ENCODE results near the gene FBL. TPM values are rescaled to one million over a fixed set of nuclear protein-coding genes. Genes with fewer than 3 reads are reported as not detected.

The FBL gene
- total and polyA plus RNA-seq, 3 experiments from 2014 or later, result 182 to 682 (median 661) TPM

DNA sequence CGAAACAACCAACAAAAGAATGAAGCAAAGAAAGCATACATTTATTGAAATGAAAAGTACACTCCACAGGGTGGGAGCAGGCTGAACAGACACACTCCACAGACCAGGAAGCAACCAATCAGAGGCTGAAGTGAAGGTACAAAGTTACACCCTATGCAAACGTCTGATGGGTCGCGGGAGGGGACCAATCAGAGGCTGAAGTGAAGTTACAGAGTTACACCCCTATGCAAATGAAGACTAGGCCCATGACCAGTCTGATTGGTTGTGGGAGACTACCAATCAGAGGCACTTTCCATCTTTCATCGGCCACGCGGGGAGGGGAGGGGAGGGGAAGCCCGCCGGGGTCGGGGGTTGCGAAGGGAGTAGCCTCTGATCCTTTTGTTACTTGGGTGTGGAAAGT, 12.4 kb upstream of the FBL start:
- H3K27me3 Mint-ChIP-seq, result peaks cover 6 to 9% of the 10 kb centered on the region in 2 donors
- peak overlapping the region in 1 of 7 donors; percentile 71 for H3K4me3 Mint-ChIP-seq
- peak overlapping the region in 1 of 8 donors; percentile 44 for H3K27ac Mint-ChIP-seq
- DNase-seq, result peak in 1 of 5 donors; percentile 72
- ChIA-PET POLR2A (no interaction called here), CTCF (no interaction called here)
- no peaks in the 10 kb centered on the region for H3K4me1 ChIP-seq (ENCODE audit: insufficient read depth, low read length)
- H3K4me1 Mint-ChIP-seq, result peaks cover 0 to 6% (median 0%) of the 10 kb centered on the region in 3 donors
- H3K27ac ChIP-seq (ENCODE audit: low read depth, low read length), result no peak overlapping the region
- no peak overlapping the region for H3K4me3 ChIP-seq (ENCODE audit: low read length)
- H3K36me3 Mint-ChIP-seq, result peaks cover 0 to 6% (median under 1%) of the 10 kb centered on the region in 3 donors
- H3K27me3 ChIP-seq (ENCODE audit: insufficient read depth, low read length, poor library complexity, severe bottlenecking), result no peaks in the 10 kb centered on the region
- H3K9me3 Mint-ChIP-seq, result peaks cover 0 to 3% (median 0%) of the 10 kb centered on the region in 5 donors
- no peaks in the 10 kb centered on the region for H3K36me3 ChIP-seq (ENCODE audit: insufficient read depth, low read length)
- H3K9me3 ChIP-seq (ENCODE audit: low read length), result no peaks in the 10 kb centered on the region

DNA sequence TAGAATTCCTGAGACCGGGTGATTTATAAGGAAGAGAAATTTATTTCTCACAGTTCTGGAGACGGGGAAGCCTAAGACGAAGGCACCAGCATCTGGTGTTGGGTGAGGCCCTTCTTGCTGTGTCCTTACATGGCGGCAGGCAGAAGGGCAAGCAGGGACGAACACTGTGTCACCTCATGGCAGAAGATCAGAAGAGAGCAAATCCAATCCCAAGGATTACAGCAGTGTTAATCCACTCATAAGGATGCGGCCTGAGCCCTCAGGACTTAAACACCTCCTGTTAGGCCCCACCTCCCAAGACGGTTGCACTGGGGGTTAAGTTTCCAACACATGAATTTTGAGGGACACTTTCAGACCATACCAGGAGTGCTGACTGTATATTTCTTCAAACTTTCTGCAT, 6.7 kb upstream of the FBL start:
- CTCF ChIA-PET, result no interaction called here
- peak overlapping the region in 1 of 8 donors; percentile 24 for H3K27ac Mint-ChIP-seq

DNA sequence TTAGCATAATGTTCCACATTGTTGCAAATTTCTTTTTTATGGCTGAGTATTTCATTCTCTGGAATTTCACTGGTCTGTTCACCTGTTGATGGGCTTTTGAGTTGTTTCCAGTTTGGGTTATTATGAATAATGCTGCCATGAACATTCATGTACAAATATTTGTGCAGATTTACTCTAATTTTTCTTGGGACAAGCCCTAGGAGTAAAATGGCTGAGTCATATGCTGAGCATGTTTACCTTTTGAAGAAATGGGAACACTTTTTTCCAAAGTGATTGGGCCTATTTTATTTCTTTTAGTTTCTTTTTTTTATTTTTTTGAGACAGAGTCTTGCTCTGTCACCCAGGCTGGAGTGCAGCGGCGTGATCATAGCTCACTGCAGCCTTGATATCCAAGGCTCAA, 4.7 kb upstream of the FBL start:
- Mint-ChIP-seq H3K27ac (no peak overlapping the region), H3K4me1 (peaks cover 10 to 13% (median 12%) of the 10 kb centered on the region in 3 donors), H3K4me3 (no peak overlapping the region), H3K27me3 (peaks cover 5 to 17% of the 10 kb centered on the region in 2 donors), H3K36me3 (peaks cover 0 to 6% (median 2%) of the 10 kb centered on the region in 3 donors), H3K9me3 (no peaks in the 10 kb centered on the region)
- ChIA-PET POLR2A (no interaction called here), CTCF (no interaction called here)
- DNase-seq, result no peak
- Histone ChIP-seq H3K27me3 (ENCODE audit: insufficient read depth, low read length, poor library complexity, severe bottlenecking) (no peaks in the 10 kb centered on the region), H3K4me1 (ENCODE audit: insufficient read depth, low read length) (peaks cover 7% of the 10 kb centered on the region), H3K36me3 (ENCODE audit: insufficient read depth, low read length) (no peaks in the 10 kb centered on the region), H3K4me3 (ENCODE audit: low read length) (no peak overlapping the region), H3K9me3 (ENCODE audit: low read length) (no peaks in the 10 kb centered on the region), H3K27ac (ENCODE audit: low read depth, low read length) (no peak overlapping the region)

More for the DNA sequence above, 6.7 kb upstream of the FBL start:
- no peak for DNase-seq
- no peaks in the 10 kb centered on the region for H3K27me3 ChIP-seq (ENCODE audit: insufficient read depth, low read length, poor library complexity, severe bottlenecking)
- H3K4me3 ChIP-seq (ENCODE audit: low read length), result no peak overlapping the region
- Mint-ChIP-seq H3K4me1 (no peaks in the 10 kb centered on the region), H3K27me3 (peaks cover 5 to 17% of the 10 kb centered on the region in 2 donors), H3K9me3 (peaks cover 0 to 3% (median 0%) of the 10 kb centered on the region in 5 donors), H3K36me3 (peaks cover 0 to 6% (median 0%) of the 10 kb centered on the region in 3 donors), H3K4me3 (no peak overlapping the region)
- no peaks in the 10 kb centered on the region for H3K9me3 ChIP-seq (ENCODE audit: low read length)
- H3K4me1 ChIP-seq (ENCODE audit: insufficient read depth, low read length), result no peaks in the 10 kb centered on the region
- no peaks in the 10 kb centered on the region for H3K36me3 ChIP-seq (ENCODE audit: insufficient read depth, low read length)
- POLR2A ChIA-PET, result no interaction called here
- H3K27ac ChIP-seq (ENCODE audit: low read depth, low read length), result no peak overlapping the region

DNA sequence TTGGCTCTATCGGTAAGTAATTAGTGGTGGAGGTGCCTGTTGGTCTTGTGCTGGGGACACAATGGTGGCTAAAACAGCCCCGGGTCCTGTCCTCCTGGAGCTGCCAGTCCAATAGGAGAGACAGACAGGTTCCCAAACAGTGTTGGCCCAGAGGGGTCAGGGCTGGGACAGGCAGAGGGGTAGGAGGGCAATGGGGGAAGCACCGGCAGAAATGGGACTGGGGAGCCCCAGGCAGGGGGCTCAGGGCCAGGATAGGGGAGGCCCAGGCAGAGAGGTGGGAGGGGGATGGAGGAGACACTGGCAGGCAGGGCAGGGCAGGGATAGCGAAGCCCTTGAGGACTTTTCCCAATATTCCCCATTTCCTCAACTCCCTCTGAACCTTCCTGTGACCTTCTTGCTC, 2.2 kb upstream of the FBL start:
- H3K9me3 ChIP-seq (ENCODE audit: low read length), result no peaks in the 10 kb centered on the region
- ChIA-PET CTCF (no interaction called here), POLR2A (no interaction called here)
- H3K36me3 Mint-ChIP-seq, result peaks cover 0 to 4% (median 2%) of the 10 kb centered on the region in 3 donors
- H3K4me1 ChIP-seq (ENCODE audit: insufficient read depth, low read length), result peaks cover 29% of the 10 kb centered on the region
- H3K27me3 ChIP-seq (ENCODE audit: insufficient read depth, low read length, poor library complexity, severe bottlenecking), result no peaks in the 10 kb centered on the region
- peak overlapping the region in 1 of 8 donors; percentile 42 for H3K27ac Mint-ChIP-seq
- no peak for DNase-seq
- peaks cover 31 to 37% (median 35%) of the 10 kb centered on the region in 3 donors for H3K4me1 Mint-ChIP-seq
- H3K9me3 Mint-ChIP-seq, result no peaks in the 10 kb centered on the region
- H3K27me3 Mint-ChIP-seq, result peaks cover 0 to 8% of the 10 kb centered on the region in 2 donors
- H3K27ac ChIP-seq (ENCODE audit: low read depth, low read length), result no peak overlapping the region
- H3K4me3 Mint-ChIP-seq, result peak overlapping the region in 1 of 7 donors; percentile 71
- H3K4me3 ChIP-seq (ENCODE audit: low read length), result no peak overlapping the region
- no peaks in the 10 kb centered on the region for H3K36me3 ChIP-seq (ENCODE audit: insufficient read depth, low read length)

DNA sequence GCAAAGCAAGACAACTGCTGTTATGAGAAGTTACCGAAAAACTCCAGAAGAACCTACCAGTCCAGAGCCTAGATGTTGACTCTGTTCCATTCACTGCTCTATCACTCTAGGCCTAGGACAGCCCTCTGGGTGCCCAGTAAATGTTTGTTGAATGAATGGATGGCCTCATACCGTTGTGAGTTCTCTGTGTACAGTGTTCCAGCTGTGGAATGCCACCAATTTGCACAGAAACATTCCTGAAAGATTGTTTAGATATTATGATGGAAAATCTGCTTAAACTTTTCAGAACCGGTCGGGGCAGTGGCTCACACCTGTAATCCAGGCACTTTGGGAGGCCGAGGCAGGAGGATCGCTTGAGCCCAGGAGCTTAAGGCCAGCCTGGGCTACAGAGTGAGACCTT, 1.3 kb upstream of the FBL start:
- Histone ChIP-seq H3K27me3 (ENCODE audit: insufficient read depth, low read length, poor library complexity, severe bottlenecking) (no peaks in the 10 kb centered on the region), H3K4me1 (ENCODE audit: insufficient read depth, low read length) (peaks cover 38% of the 10 kb centered on the region), H3K4me3 (ENCODE audit: low read length) (no peak overlapping the region), H3K36me3 (ENCODE audit: insufficient read depth, low read length) (no peaks in the 10 kb centered on the region), H3K27ac (ENCODE audit: low read depth, low read length) (no peak overlapping the region), H3K9me3 (ENCODE audit: low read length) (no peaks in the 10 kb centered on the region)
- Mint-ChIP-seq H3K27me3 (peaks cover 0 to 4% of the 10 kb centered on the region in 2 donors), H3K36me3 (peaks cover 0 to 4% (median 2%) of the 10 kb centered on the region in 3 donors), H3K27ac (peak overlapping the region in 4 of 8 donors; percentile 47 to 98 (median 96)), H3K4me1 (peaks cover 38 to 46% (median 42%) of the 10 kb centered on the region in 3 donors), H3K4me3 (peak overlapping the region in 5 of 7 donors; percentile 32 to 93 (median 79)), H3K9me3 (no peaks in the 10 kb centered on the region)
- CTCF ChIA-PET, result interaction anchor here (6.4 kb wide), 1 partner anchor 122 kb away, joined by 45 read pairs; the partner anchor contains the start of gene PSMC4
- no peak for DNase-seq
- POLR2A ChIA-PET, result interaction anchor here (2.9 kb wide), 1 partner anchor 14 kb away, joined by 20 read pairs; the partner anchor contains the start of gene DYRK1B

DNA sequence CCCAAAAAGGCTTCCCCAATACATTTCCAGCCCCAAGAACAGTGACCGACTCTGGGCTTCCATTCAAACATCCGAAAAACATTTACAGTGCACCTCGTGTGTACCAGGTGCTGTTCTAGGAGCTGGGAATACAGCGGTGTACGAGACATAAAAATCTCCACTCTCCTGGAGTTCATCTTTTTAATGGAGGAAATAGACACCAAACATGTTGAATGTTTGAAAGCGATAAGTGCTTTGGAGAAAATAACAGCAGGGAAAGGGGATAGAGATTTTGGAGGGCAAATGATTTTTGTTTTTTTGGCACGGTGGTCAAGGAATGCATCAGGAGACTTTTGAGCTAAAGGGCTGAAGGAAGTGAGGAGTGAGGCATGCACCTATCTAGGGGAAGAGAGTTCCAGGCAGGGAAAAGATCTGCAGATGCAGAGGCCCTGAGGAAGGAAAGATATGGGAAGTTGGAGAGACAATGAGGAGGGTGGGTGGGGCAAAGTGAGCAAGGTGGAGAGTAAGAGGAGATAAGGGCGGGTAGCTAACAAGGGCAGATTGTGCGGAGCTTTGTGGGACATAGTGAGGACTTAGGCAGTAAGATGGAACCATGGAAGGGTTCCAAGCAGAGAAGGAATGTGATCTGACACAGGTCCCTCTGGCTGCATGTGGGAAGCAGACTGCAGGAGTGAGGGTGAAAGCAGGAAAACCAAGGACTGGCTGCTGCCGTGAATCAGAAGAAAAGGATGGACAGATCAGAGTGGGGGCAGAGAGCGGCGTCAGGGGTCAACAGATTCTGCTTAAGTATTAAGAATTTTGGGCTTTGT, 703 bp upstream of the FBL start:
- DNase-seq, result no peak
- Histone ChIP-seq H3K4me3 (ENCODE audit: low read length) (peak overlapping the region; percentile 74), H3K4me1 (ENCODE audit: insufficient read depth, low read length) (peaks cover 43% of the 10 kb centered on the region), H3K27ac (ENCODE audit: low read depth, low read length) (peak overlapping the region; percentile 81), H3K27me3 (ENCODE audit: insufficient read depth, low read length, poor library complexity, severe bottlenecking) (no peaks in the 10 kb centered on the region), H3K36me3 (ENCODE audit: insufficient read depth, low read length) (no peaks in the 10 kb centered on the region), H3K9me3 (ENCODE audit: low read length) (no peaks in the 10 kb centered on the region)
- Mint-ChIP-seq H3K27me3 (peaks cover 0 to 4% of the 10 kb centered on the region in 2 donors), H3K9me3 (no peaks in the 10 kb centered on the region), H3K4me3 (peak overlapping the region; percentile 79 to 94 (median 90)), H3K4me1 (peaks cover 42 to 50% (median 46%) of the 10 kb centered on the region in 3 donors), H3K36me3 (peaks cover 0 to 4% (median 2%) of the 10 kb centered on the region in 3 donors), H3K27ac (peak overlapping the region; percentile 93 to 99 (median 96))
- ChIA-PET CTCF (interaction anchor here (0.7 to 6.4 kb wide), 5 partner anchors 13 to 123 kb away, joined by 3 to 68 read pairs (median 6); partner anchors contain the start of genes DYRK1B and PSMC4), POLR2A (interaction anchor here (0.6 to 2.9 kb wide), 8 partner anchors 13 to 439 kb away, joined by 3 to 20 read pairs (median 4); partner anchors contain the start of genes AKT2, DYRK1B, PSMC4 and ZNF780A)

DNA sequence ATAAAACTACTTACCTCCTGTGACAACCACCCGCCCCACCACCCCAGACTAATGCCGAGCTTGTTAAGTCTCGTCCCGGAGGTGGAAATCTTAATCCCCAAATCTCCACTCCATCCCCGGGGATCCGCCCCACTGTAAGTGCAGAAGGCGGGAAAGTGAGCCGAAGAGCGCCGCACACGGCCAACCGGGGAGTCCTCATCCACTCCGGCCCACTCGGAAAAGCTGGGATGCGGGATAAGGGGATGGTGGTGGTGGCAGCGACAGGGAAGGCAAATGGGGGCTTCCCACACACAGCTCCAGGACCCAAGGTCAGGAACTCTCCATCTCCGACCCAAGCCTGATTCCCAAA, 621 bp downstream of the FBL start:
- H3K9me3 Mint-ChIP-seq, result no peaks in the 10 kb centered on the region
- Histone ChIP-seq H3K4me1 (ENCODE audit: insufficient read depth, low read length) (peaks cover 48% of the 10 kb centered on the region), H3K36me3 (ENCODE audit: insufficient read depth, low read length) (no peaks in the 10 kb centered on the region), H3K27ac (ENCODE audit: low read depth, low read length) (peak overlapping the region; percentile 81), H3K9me3 (ENCODE audit: low read length) (no peaks in the 10 kb centered on the region), H3K4me3 (ENCODE audit: low read length) (peak overlapping the region; percentile 74), H3K27me3 (ENCODE audit: insufficient read depth, low read length, poor library complexity, severe bottlenecking) (no peaks in the 10 kb centered on the region)
- H3K4me1 Mint-ChIP-seq, result peaks cover 45 to 59% (median 52%) of the 10 kb centered on the region in 3 donors
- peak overlapping the region; percentile 93 to 99 (median 96) for H3K27ac Mint-ChIP-seq
- ChIA-PET CTCF (interaction anchor here (1.1 to 6.4 kb wide), 9 partner anchors 10 to 313 kb away, joined by 3 to 68 read pairs (median 6); partner anchors contain the start of genes DYRK1B, EID2B and PSMC4), POLR2A (interaction anchor here (1.1 to 2.9 kb wide), 6 partner anchors 12 to 440 kb away, joined by 3 to 20 read pairs (median 4); partner anchors contain the start of genes AKT2, DYRK1B, ZNF546 and ZNF780A)
- peaks cover 0 to 11% (median 2%) of the 10 kb centered on the region in 3 donors for H3K36me3 Mint-ChIP-seq
- peak overlapping the region; percentile 79 to 94 (median 90) for H3K4me3 Mint-ChIP-seq
- DNase-seq, result no peak
- no peaks in the 10 kb centered on the region for H3K27me3 Mint-ChIP-seq
